H9 (cell line): ENCODE data around the gene SURF1. TPM values are rescaled to one million over a fixed set of nuclear protein-coding genes. Genes with fewer than 3 reads are reported as not detected.
A peak's percentile ranks its signal among the peaks of the same experiment; 100 is the strongest.

Experiments used
- DNase-seq: peaks from one replicate; pipeline ENCODE4 v3.0.0-alpha.2; 2017
- H2AFZ ChIP-seq: one replicate; pipeline ENCODE4 v1.6.1; 2013; ENCODE audit warnings: mild to moderate bottlenecking, low read length, control low read depth, moderate library complexity
- H2AK5ac ChIP-seq: 2 replicates; pipeline ENCODE4 v1.6.1; 2013; ENCODE audit warnings: low read length, control low read depth, mixed read lengths; ENCODE audit not compliant: insufficient read length
- H2BK120ac ChIP-seq: one replicate; pipeline ENCODE4 v1.6.1; 2013; ENCODE audit warnings: low read depth, mild to moderate bottlenecking, low read length, control low read depth, inconsistent platforms; ENCODE audit not compliant: poor library complexity, severe bottlenecking
- H2BK12ac ChIP-seq: 2 replicates; pipeline ENCODE4 v1.6.1; 2013; ENCODE audit warnings: low read length, control low read depth, mixed read lengths, low read depth; ENCODE audit not compliant: insufficient read length
- H2BK15ac ChIP-seq: 2 replicates; pipeline ENCODE4 v1.6.1; 2013; ENCODE audit warnings: low read depth, low read length, control low read depth
- H2BK20ac ChIP-seq: one replicate; pipeline ENCODE4 v1.6.1; 2013; ENCODE audit warnings: low read depth, mild to moderate bottlenecking, low read length, control low read depth, inconsistent platforms; ENCODE audit not compliant: poor library complexity, severe bottlenecking
- H2BK5ac ChIP-seq: 2 replicates; pipeline ENCODE4 v1.6.1; 2013; ENCODE audit warnings: low read length, control low read depth, mixed read lengths; ENCODE audit not compliant: insufficient read length
- H3K14ac ChIP-seq: 2 replicates; pipeline ENCODE4 v1.6.1; 2013; ENCODE audit warnings: low read length, control low read depth; ENCODE audit not compliant: insufficient read depth
- H3K18ac ChIP-seq: 2 replicates; pipeline ENCODE4 v1.6.1; 2013; ENCODE audit warnings: low read depth, mild to moderate bottlenecking, mixed read lengths, low read length, control low read depth; ENCODE audit not compliant: insufficient read length
- H3K23ac ChIP-seq: 2 replicates; pipeline ENCODE4 v1.6.1; 2013; ENCODE audit warnings: low read length, control low read depth, mixed read lengths, low read depth; ENCODE audit not compliant: insufficient read length
- H3K23me2 ChIP-seq: 2 replicates; pipeline ENCODE4 v1.6.1; 2013; ENCODE audit warnings: low read depth, mild to moderate bottlenecking, mixed read lengths, low read length, control low read depth; ENCODE audit not compliant: insufficient read length, poor library complexity, severe bottlenecking
- H3K27ac ChIP-seq: 2 replicates; pipeline ENCODE4 v1.5.1; 2013; ENCODE audit warnings: low read length, control low read depth, mixed read lengths, low read depth; ENCODE audit not compliant: insufficient read length
- H3K27me3 ChIP-seq: 2 replicates; pipeline ENCODE4 v1.6.1; 2013; ENCODE audit warnings: low read length, control low read depth, inconsistent platforms; ENCODE audit not compliant: insufficient read depth
- H3K4ac ChIP-seq: 2 replicates; pipeline ENCODE4 v1.6.1; 2013; ENCODE audit warnings: low read depth, mild to moderate bottlenecking, control low read depth, inconsistent platforms, low read length, moderate library complexity
- H3K4me1 ChIP-seq: 2 replicates; pipeline ENCODE4 v1.6.1; 2013; ENCODE audit warnings: low read length, control low read depth, inconsistent platforms; ENCODE audit not compliant: insufficient read depth
- H3K4me2 ChIP-seq: 2 replicates; pipeline ENCODE4 v1.6.1; 2013; ENCODE audit warnings: low read length, control low read depth, mixed read lengths; ENCODE audit not compliant: insufficient read length, insufficient read depth
- H3K56ac ChIP-seq: 2 replicates; pipeline ENCODE4 v1.6.1; 2013; ENCODE audit warnings: low read depth, mild to moderate bottlenecking, mixed read lengths, low read length, control low read depth; ENCODE audit not compliant: insufficient read length
- H3K79me1 ChIP-seq: 2 replicates; pipeline ENCODE4 v1.6.1; 2013; ENCODE audit warnings: low read depth, mild to moderate bottlenecking, moderate library complexity, low read length, control low read depth, inconsistent platforms; ENCODE audit not compliant: insufficient read depth, poor library complexity, severe bottlenecking
- H3K79me2 ChIP-seq: 2 replicates; pipeline ENCODE4 v1.6.1; 2013; ENCODE audit warnings: low read length, control low read depth, inconsistent platforms; ENCODE audit not compliant: insufficient read depth
- H3K9ac ChIP-seq: 2 replicates; pipeline ENCODE4 v1.6.1; 2013; ENCODE audit warnings: low read length, control low read depth, mixed read lengths; ENCODE audit not compliant: insufficient read length; ENCODE audit errors: extremely low read depth
- H3K9me3 ChIP-seq: one replicate; pipeline ENCODE4 v1.6.1; 2013; ENCODE audit warnings: low read depth, low read length, inconsistent platforms; ENCODE audit not compliant: control insufficient read depth
- H3T11ph ChIP-seq: one replicate; pipeline ENCODE4 v1.6.1; 2013; ENCODE audit warnings: mild to moderate bottlenecking, low read length, control low read depth, inconsistent platforms
- H4K20me1 ChIP-seq: one replicate; pipeline ENCODE4 v1.6.1; 2013; ENCODE audit not compliant: control insufficient read depth, insufficient read length, insufficient read depth
- H4K5ac ChIP-seq: 2 replicates; pipeline ENCODE4 v1.6.1; 2013; ENCODE audit warnings: low read depth, mild to moderate bottlenecking, mixed read lengths, low read length, control low read depth; ENCODE audit not compliant: insufficient read length
- H4K8ac ChIP-seq: replicated peaks from 2 replicates; pipeline ENCODE4 v1.6.1; 2013; ENCODE audit warnings: low read length, control low read depth, mixed read lengths, low read depth; ENCODE audit not compliant: insufficient read length
- H4K91ac ChIP-seq: 2 replicates; pipeline ENCODE4 v1.6.1; 2013; ENCODE audit warnings: low read depth, mild to moderate bottlenecking, moderate library complexity, mixed read lengths, low read length, control low read depth; ENCODE audit not compliant: insufficient read length
- H3K27ac Mint-ChIP-seq, 3 experiments: 2 replicates in 2 of 3; 3 replicates in 1 of 3; pipeline ENCODE4 v1.8.0; 2020 to 2021; ENCODE audit warnings: mixed read lengths in 3 of 3, mild to moderate bottlenecking in 1 of 3, moderate library complexity in 1 of 3
- H3K27me3 Mint-ChIP-seq: 2 replicates; pipeline ENCODE4 v1.8.0; 2021; ENCODE audit warnings: low read depth, mild to moderate bottlenecking, moderate library complexity, mixed read lengths
- H3K36me3 Mint-ChIP-seq, 3 experiments: 2 replicates in 2 of 3; 3 replicates in 1 of 3; pipeline ENCODE4 v1.8.0; 2020 to 2021; ENCODE audit warnings: low read depth in 3 of 3, mixed read lengths in 3 of 3; ENCODE audit not compliant: insufficient read depth in 1 of 3
- H3K4me1 Mint-ChIP-seq, 2 experiments: 2 replicates each; pipeline ENCODE4 v1.8.0; 2020; ENCODE audit warnings: mixed read lengths in 2 of 2
- H3K4me3 Mint-ChIP-seq, 2 experiments: 2 replicates in 1 of 2; 3 replicates in 1 of 2; pipeline ENCODE4 v1.8.0; 2020 to 2021; ENCODE audit warnings: mild to moderate bottlenecking in 2 of 2, mixed read lengths in 2 of 2, moderate library complexity in 1 of 2
- H3K9me3 Mint-ChIP-seq, 2 experiments: 2 replicates in 1 of 2; 3 replicates in 1 of 2; pipeline ENCODE4 v1.8.0; 2020; ENCODE audit warnings: mild to moderate bottlenecking in 2 of 2, mixed read lengths in 2 of 2, moderate library complexity in 1 of 2
- WGBS: extraction: QIAGEN DNeasy Blood & Tissue Kit; methylation state at CpG from one replicate; pipeline ENCODE4 v1.1.7; 2013; ENCODE audit warnings: missing lambda C conversion rate, low lambda C conversion rate, mixed read lengths; ENCODE audit not compliant: insufficient read length; ENCODE audit errors: extremely low coverage; 5-methylcytosine and 5-hydroxymethylcytosine counted together
- total RNA-seq: library from RNA; stranded (reverse); gene quantifications from 2 replicates; pipeline ENCODE4 v1.2.1, GENCODE V29; 2021
- TF ChIP-seq, protein P1 (sequence below): fragments of 200-600 bp; sonication (generic); conservative IDR thresholded peaks from 3 replicates; pipeline ENCODE4 v1.8.0; 2021; ENCODE audit warnings: antibody characterized with exemption, mild to moderate bottlenecking

SURF1 gene
- total RNA-seq, 1 experiment from 2014 or later = 43.3 TPM

DNA sequence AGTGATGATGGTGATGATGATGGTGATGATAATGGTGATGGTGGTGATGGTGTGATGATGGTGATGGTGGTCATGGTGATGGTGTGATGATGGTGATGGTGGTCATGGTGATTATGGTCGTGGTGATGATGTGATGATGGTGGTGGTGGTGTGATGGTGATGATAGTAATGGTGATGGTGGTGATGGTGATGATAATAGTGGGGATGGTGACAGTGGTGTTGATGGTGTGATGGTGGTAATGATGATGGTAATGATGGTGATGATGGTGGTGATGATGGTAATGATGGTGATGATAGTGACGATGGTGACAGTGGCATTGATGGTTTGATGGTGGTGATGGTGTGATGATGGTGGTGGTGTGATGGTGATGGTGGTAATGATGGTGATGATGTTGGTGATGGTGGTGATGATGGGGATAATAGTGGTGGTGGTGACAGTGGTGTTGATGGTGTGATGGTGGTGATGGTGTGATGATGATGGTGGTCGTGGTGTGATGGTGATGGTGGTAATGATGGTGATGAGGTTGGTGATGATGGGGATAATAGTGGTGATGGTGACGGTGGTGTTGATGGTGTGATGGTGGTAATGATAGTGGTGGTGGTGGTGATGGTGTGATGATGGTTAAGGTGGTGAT, 26.3 kb upstream of the SURF1 start:
- no peaks in the 10 kb centered on the region for H3K36me3 Mint-ChIP-seq
- WGBS = 100% methylated on average over 3 of the region's 4 CpGs
- peaks cover 3% of the 10 kb centered on the region for H4K20me1 ChIP-seq
- H3K4me2 ChIP-seq = no peak overlapping the region
- H3K18ac ChIP-seq = no peak overlapping the region
- H3K4me3 Mint-ChIP-seq = no peak overlapping the region
- H2AK5ac ChIP-seq = no peak overlapping the region
- H4K8ac ChIP-seq = peak overlapping the region; percentile 95
- H3K23ac ChIP-seq = peak overlapping the region; percentile 55
- no peaks in the 10 kb centered on the region for H3K79me1 ChIP-seq
- no peak overlapping the region for H3K27ac Mint-ChIP-seq
- H2BK15ac ChIP-seq = no peak overlapping the region
- TF ChIP-seq, protein P1, sequence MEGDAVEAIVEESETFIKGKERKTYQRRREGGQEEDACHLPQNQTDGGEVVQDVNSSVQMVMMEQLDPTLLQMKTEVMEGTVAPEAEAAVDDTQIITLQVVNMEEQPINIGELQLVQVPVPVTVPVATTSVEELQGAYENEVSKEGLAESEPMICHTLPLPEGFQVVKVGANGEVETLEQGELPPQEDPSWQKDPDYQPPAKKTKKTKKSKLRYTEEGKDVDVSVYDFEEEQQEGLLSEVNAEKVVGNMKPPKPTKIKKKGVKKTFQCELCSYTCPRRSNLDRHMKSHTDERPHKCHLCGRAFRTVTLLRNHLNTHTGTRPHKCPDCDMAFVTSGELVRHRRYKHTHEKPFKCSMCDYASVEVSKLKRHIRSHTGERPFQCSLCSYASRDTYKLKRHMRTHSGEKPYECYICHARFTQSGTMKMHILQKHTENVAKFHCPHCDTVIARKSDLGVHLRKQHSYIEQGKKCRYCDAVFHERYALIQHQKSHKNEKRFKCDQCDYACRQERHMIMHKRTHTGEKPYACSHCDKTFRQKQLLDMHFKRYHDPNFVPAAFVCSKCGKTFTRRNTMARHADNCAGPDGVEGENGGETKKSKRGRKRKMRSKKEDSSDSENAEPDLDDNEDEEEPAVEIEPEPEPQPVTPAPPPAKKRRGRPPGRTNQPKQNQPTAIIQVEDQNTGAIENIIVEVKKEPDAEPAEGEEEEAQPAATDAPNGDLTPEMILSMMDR = no peak
- no peak overlapping the region for H2BK20ac ChIP-seq
- no peak overlapping the region for H3T11ph ChIP-seq
- no peak overlapping the region for H4K91ac ChIP-seq
- H3K23me2 ChIP-seq = no peaks in the 10 kb centered on the region
- H3K56ac ChIP-seq = no peak overlapping the region
- DNase-seq = no peak
- no peaks in the 10 kb centered on the region for H3K79me2 ChIP-seq
- no peak overlapping the region for H3K9ac ChIP-seq
- no peak overlapping the region for H3K4ac ChIP-seq
- H3K27ac ChIP-seq = no peak overlapping the region
- H2AFZ ChIP-seq = no peak overlapping the region
- H3K9me3 ChIP-seq = no peaks in the 10 kb centered on the region
- no peaks in the 10 kb centered on the region for H3K4me1 ChIP-seq
- no peaks in the 10 kb centered on the region for H3K27me3 ChIP-seq
- H3K4me1 Mint-ChIP-seq = no peaks in the 10 kb centered on the region; a peak in 1 of 4 replicates
- H3K14ac ChIP-seq = no peak overlapping the region
- no peaks in the 10 kb centered on the region; a peak in 1 of 5 replicates for H3K9me3 Mint-ChIP-seq
- no peak overlapping the region for H2BK12ac ChIP-seq
- peak overlapping the region; percentile 9 for H4K5ac ChIP-seq
- no peak overlapping the region for H2BK5ac ChIP-seq
- no peak overlapping the region for H2BK120ac ChIP-seq
- peaks cover 19% of the 10 kb centered on the region for H3K27me3 Mint-ChIP-seq
